Ascending aorta (tissue), 2 donors: ENCODE measurements around the gene LTBP1. TPM values are rescaled to one million over a fixed set of nuclear protein-coding genes. Genes with fewer than 3 reads are reported as not detected.
"Not testable (repeated sequence)": the region's sequence is repeated elsewhere in the genome, so short reads cannot be mapped to it uniquely, and the experiment has no call there.

Experiments
- DNase-seq, 2 donors: peaks; one replicate each; pipeline ENCODE4 v3.0.0-alpha.2; 2019; ENCODE audit warnings: low spot score in 2 of 2
- H3K27ac ChIP-seq, 2 donors: fragments of 200-600 bp; sonication (generic); one replicate each; pipeline ENCODE4 v1.5.1; 2016 to 2017; ENCODE audit warnings: mild to moderate bottlenecking in 1 of 2
- H3K27me3 ChIP-seq: fragments of 200-600 bp; sonication (generic); one replicate; pipeline ENCODE4 v1.5.1; 2017
- H3K36me3 ChIP-seq, 2 donors: fragments of 200-600 bp; sonication (generic); one replicate each; pipeline ENCODE4 v1.5.1; 2016
- H3K4me1 ChIP-seq, 2 donors: fragments of 200-600 bp; sonication (generic); one replicate each; pipeline ENCODE4 v1.5.1; 2016 to 2017; ENCODE audit warnings: mild to moderate bottlenecking in 1 of 2
- H3K4me3 ChIP-seq, 2 donors: fragments of 200-600 bp; sonication (generic); one replicate each; pipeline ENCODE4 v1.5.1; 2016 to 2017; ENCODE audit warnings: mild to moderate bottlenecking in 1 of 2
- H3K9me3 ChIP-seq, 2 donors: fragments of 200-600 bp; sonication (generic); one replicate each; pipeline ENCODE4 v1.5.1; 2016
- CTCF ChIP-seq, 3 experiments: fragments of 200-600 bp in 2 of 3; fragments of 450-650 bp in 1 of 3; sonication (generic) in 2 of 3; IDR thresholded peaks; one replicate each; pipeline ENCODE4 v1.5.1; 2016 to 2019; ENCODE audit warnings: antibody characterized with exemption in 3 of 3, mild to moderate bottlenecking in 1 of 3, moderate library complexity in 1 of 3
- intact Hi-C: fragments of 100-400 bp; cut with DNase I; formaldehyde crosslinking; loops from one replicate; pipeline ENCODE4 v1.15.1; 2023
- total RNA-seq: library from RNA; depleted of rRNA; stranded (reverse); fragments of >200 nt; gene quantifications from one replicate; pipeline ENCODE4 v1.1.0, GENCODE V29; 2016

Gene LTBP1
- total RNA-seq, 1 donor from 2014 or later, result 295 TPM

GRCh38 chr2:33230842-33231241 is 284.1 kb downstream of the LTBP1 start:
- peak overlapping the region in 1 of 2 donors; percentile 26 for H3K4me3 ChIP-seq
- no peak for TF ChIP-seq CTCF (IDR thresholded peaks at IDR 0.05)
- DNase-seq, result no peak
- no peaks in the 10 kb centered on the region for H3K27me3 ChIP-seq
- H3K36me3 ChIP-seq, result no peaks in the 10 kb centered on the region
- peak overlapping the region; percentile 54 to 70 for H3K27ac ChIP-seq
- intact Hi-C loops, result loop anchor here (5.0 kb wide), 1 partner anchor 41 kb away; no protein-coding TSS in a partner anchor
- H3K4me1 ChIP-seq, result peaks cover 0 to 31% of the 10 kb centered on the region in 2 donors
- no peaks in the 10 kb centered on the region for H3K9me3 ChIP-seq

DNA sequence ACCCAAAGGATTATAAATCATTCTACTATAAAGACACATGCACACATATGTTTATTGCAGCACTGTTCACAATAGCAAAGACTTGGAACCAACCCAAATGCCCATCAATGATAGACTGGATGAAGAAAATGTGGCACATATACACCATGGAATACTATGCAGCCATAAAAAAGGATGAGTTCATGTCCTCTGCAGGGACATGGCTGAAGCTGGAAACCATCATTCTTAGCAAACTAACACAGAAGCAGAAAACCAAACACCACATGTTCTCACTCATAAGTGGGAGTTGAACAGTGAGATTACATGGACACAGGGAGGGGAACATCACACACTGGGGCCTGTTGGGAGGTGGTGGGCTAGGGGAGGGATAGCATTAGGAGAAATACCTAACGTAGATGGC is 288.8 kb downstream of the LTBP1 start:
- intact Hi-C loops, H3K4me3 ChIP-seq, H3K27ac ChIP-seq, DNase-seq, H3K9me3 ChIP-seq, H3K36me3 ChIP-seq, H3K27me3 ChIP-seq: not testable (repeated sequence)
- H3K4me1 ChIP-seq, result peaks cover 0 to 23% of the 10 kb centered on the region in 2 donors

GRCh38 chr2:33236482-33237385 is 290.0 kb downstream of the LTBP1 start:
- Histone ChIP-seq H3K27ac (peak overlapping the region in 1 of 2 donors; percentile 19), H3K36me3 (peaks cover 3 to 5% of the 10 kb centered on the region in 2 donors), H3K4me1 (peaks cover 0 to 18% of the 10 kb centered on the region in 2 donors), H3K9me3 (no peaks in the 10 kb centered on the region), H3K4me3 (no peak overlapping the region), H3K27me3 (no peaks in the 10 kb centered on the region)
- no peak for DNase-seq
- TF ChIP-seq CTCF (IDR thresholded peaks at IDR 0.05), result no peak
- intact Hi-C loops, result no loop called here

- Histone ChIP-seq H3K4me1 (peaks cover 2 to 18% of the 10 kb centered on the region in 2 donors), H3K36me3 (peaks cover 3 to 5% of the 10 kb centered on the region in 2 donors), H3K9me3 (no peaks in the 10 kb centered on the region), H3K27me3 (no peaks in the 10 kb centered on the region), H3K27ac (peak overlapping the region; percentile 54 to 72), H3K4me3 (no peak overlapping the region)
- TF ChIP-seq CTCF (IDR thresholded peaks at IDR 0.05), result no peak
- intact Hi-C loops, result no loop called here
- DNase-seq, result no peak
Measured at GRCh38 chr2:33238111-33238510, 291.4 kb downstream of the LTBP1 start.

DNA sequence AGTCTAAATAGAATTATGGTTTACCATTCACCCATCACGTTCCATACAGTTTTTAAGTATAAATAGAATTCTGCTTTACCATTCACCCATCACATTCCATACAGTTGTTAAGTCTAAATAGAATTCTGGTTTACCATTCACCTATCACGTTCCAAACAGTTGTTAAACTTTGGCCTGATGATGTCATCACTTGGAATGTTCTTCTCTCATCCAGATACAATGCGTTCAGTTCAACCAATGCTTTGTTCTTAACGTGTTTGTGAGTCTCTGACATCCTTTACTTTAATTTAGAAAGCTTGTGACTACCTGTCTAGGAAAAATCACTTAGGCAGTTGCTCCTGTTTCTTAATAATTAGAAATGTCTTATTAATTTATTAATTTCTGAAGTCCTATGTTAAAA is 293.4 kb downstream of the LTBP1 start:
- Histone ChIP-seq H3K4me3 (no peak overlapping the region), H3K27me3 (no peaks in the 10 kb centered on the region), H3K27ac (peak overlapping the region; percentile 54 to 72), H3K9me3 (no peaks in the 10 kb centered on the region), H3K36me3 (peaks cover 3 to 8% of the 10 kb centered on the region in 2 donors), H3K4me1 (peaks cover 2 to 18% of the 10 kb centered on the region in 2 donors)
- intact Hi-C loops, result no loop called here
- no peak for TF ChIP-seq CTCF (IDR thresholded peaks at IDR 0.05)
- DNase-seq, result no peak

DNA sequence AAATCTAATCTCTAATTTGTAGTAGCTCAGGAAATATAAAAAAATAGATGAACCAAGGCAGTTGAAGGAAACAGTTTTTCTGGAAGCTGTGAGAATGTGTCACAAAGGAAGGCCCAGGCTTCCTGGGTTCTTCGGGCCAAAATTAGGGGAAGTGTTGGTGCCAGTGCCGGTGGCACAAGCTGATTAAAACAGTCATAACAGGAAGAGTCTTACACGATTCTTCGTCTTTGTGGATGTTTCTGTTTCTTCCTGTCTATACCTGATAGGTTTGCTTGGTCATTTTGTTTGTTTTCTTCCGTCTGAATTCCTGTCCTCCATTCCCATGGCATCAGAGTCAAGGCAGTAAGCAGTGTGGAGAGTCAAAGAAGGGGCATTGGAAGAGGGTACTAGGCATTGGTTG is 294.3 kb downstream of the LTBP1 start:
- peaks cover 2 to 18% of the 10 kb centered on the region in 2 donors for H3K4me1 ChIP-seq
- no peak overlapping the region for H3K4me3 ChIP-seq
- TF ChIP-seq CTCF (IDR thresholded peaks at IDR 0.05), result no peak
- intact Hi-C loops, result no loop called here
- no peaks in the 10 kb centered on the region for H3K9me3 ChIP-seq
- no peaks in the 10 kb centered on the region for H3K27me3 ChIP-seq
- peak overlapping the region; percentile 56 to 72 for H3K27ac ChIP-seq
- DNase-seq, result no peak
- peaks cover 3 to 8% of the 10 kb centered on the region in 2 donors for H3K36me3 ChIP-seq
